Peyer's patch (tissue), 4 donors: ENCODE data around the gene FRAT1. TPM values are rescaled to one million over a fixed set of nuclear protein-coding genes. Genes with fewer than 3 reads are reported as not detected.

ENCODE experiments used
- DNase-seq, 3 donors: peaks; one replicate each; pipeline ENCODE4 v3.0.0-alpha.2; 2017 to 2019
- H3K27ac ChIP-seq, 4 donors: fragments of 200-600 bp; sonication (generic); one replicate each; pipeline ENCODE4 v1.5.1; 2016 to 2019
- H3K27me3 ChIP-seq, 2 donors: fragments of 200-600 bp; sonication (generic); one replicate each; pipeline ENCODE4 v1.5.1; 2019
- H3K36me3 ChIP-seq, 3 donors: fragments of 200-600 bp; sonication (generic); one replicate each; pipeline ENCODE4 v1.5.1; 2016 to 2019
- H3K4me1 ChIP-seq, 4 donors: fragments of 200-600 bp; sonication (generic); one replicate each; pipeline ENCODE4 v1.5.1; 2016 to 2019
- H3K4me3 ChIP-seq, 4 donors: fragments of 200-600 bp; sonication (generic); 1 replicate in 3 of 4; 2 replicates in 1 of 4; pipeline ENCODE4 v1.5.1; 2016 to 2019; ENCODE audit warnings: mild to moderate bottlenecking in 1 of 4
- H3K9me3 ChIP-seq, 4 donors: fragments of 200-600 bp; sonication (generic); one replicate each; pipeline ENCODE4 v1.5.1; 2016 to 2019; ENCODE audit warnings: mild to moderate bottlenecking in 1 of 4
- POLR2A ChIP-seq, 2 donors: fragments of 450-650 bp; IDR thresholded peaks; one replicate each; pipeline ENCODE4 v1.5.1; 2017; ENCODE audit warnings: antibody characterized with exemption in 2 of 2, mild to moderate bottlenecking in 2 of 2, moderate library complexity in 2 of 2
- small RNA-seq, 2 donors: library from RNA; depleted of rRNA; stranded (forward); fragments of <200 nt; gene quantifications; one replicate each; pipeline ENCODE3, GENCODE V24; 2016
- total RNA-seq, 4 donors: library from RNA; depleted of rRNA; stranded (reverse); fragments of >200 nt; gene quantifications; one replicate each; pipeline ENCODE4 v1.1.0, GENCODE V29; 2016
- TF ChIP-seq, protein P1 (sequence below), 6 experiments: fragments of 450-650 bp in 4 of 6; fragments of 200-600 bp in 2 of 6; sonication (generic) in 1 of 6; IDR thresholded peaks; one replicate each; pipeline ENCODE4 v1.5.1; 2017 to 2019; ENCODE audit warnings: antibody characterized with exemption in 6 of 6, mild to moderate bottlenecking in 3 of 6, moderate library complexity in 1 of 6

FRAT1 gene
- total RNA-seq, 4 donors from 2014 or later, result 1.7 to 9.7 (median 6.9) TPM

- TF ChIP-seq POLR2A (IDR thresholded peaks at IDR 0.05), result no peak
- TF ChIP-seq, protein P1, sequence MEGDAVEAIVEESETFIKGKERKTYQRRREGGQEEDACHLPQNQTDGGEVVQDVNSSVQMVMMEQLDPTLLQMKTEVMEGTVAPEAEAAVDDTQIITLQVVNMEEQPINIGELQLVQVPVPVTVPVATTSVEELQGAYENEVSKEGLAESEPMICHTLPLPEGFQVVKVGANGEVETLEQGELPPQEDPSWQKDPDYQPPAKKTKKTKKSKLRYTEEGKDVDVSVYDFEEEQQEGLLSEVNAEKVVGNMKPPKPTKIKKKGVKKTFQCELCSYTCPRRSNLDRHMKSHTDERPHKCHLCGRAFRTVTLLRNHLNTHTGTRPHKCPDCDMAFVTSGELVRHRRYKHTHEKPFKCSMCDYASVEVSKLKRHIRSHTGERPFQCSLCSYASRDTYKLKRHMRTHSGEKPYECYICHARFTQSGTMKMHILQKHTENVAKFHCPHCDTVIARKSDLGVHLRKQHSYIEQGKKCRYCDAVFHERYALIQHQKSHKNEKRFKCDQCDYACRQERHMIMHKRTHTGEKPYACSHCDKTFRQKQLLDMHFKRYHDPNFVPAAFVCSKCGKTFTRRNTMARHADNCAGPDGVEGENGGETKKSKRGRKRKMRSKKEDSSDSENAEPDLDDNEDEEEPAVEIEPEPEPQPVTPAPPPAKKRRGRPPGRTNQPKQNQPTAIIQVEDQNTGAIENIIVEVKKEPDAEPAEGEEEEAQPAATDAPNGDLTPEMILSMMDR (IDR thresholded peaks at IDR 0.05), result no peak
- H3K9me3 ChIP-seq, result no peaks in the 10 kb centered on the region
- no peak overlapping the region for H3K4me3 ChIP-seq
- DNase-seq, result no peak
- H3K4me1 ChIP-seq, result peaks cover 0 to 4% (median 0%) of the 10 kb centered on the region in 4 donors
- H3K27me3 ChIP-seq, result no peaks in the 10 kb centered on the region
- H3K36me3 ChIP-seq, result peaks cover 0 to 39% (median 0%) of the 10 kb centered on the region in 3 donors
- H3K27ac ChIP-seq, result no peak overlapping the region
These were observed 48.1 kb downstream of the FRAT1 start for GRCh38 chr10:97367126-97367649.

Small RNAs within 50 kb of the gene (small RNA-seq; reads per million reads assigned to genes)
- gene RF00017, result 0 reads per million in 2 donors

Other genes starting within 250 kb of the FRAT1 start
- 1 to 10 TPM in 1 of 4 donors, under 1 TPM in 1, not detected in 2; 0.28 to 1.7 TPM for gene SLIT1, start 133.3 kb upstream of the FRAT1 start, total RNA-seq
- gene ARHGAP19, start 26.6 kb upstream of the FRAT1 start, total RNA-seq, result 10 to 100 TPM in 1 of 4 donors, 1 to 10 TPM in 3; 4.9 to 28.9 (median 7.3) TPM
- gene FRAT2, start 15.5 kb downstream of the FRAT1 start, total RNA-seq, result 10 to 100 TPM; 19.0 to 31.7 (median 24.0) TPM
- 10 to 100 TPM in 3 of 4 donors, 1 to 10 TPM in 1; 9.1 to 42.9 (median 22.5) TPM for gene RRP12, start 82.1 kb downstream of the FRAT1 start, total RNA-seq
- gene PGAM1, start 106.9 kb downstream of the FRAT1 start, total RNA-seq, result 100 to 1,000 TPM; 118 to 244 (median 166) TPM
- 10 to 100 TPM; 17.9 to 27.7 (median 23.0) TPM for gene EXOSC1, start 126.7 kb downstream of the FRAT1 start, total RNA-seq
- 10 to 100 TPM; 25.6 to 38.3 (median 28.4) TPM for gene ZDHHC16, start 126.9 kb downstream of the FRAT1 start, total RNA-seq
- 100 to 1,000 TPM in 1 of 4 donors, 10 to 100 TPM in 3; 80.2 to 127 (median 85.7) TPM for gene MMS19, start 179.2 kb downstream of the FRAT1 start, total RNA-seq
- 1 to 10 TPM in 2 of 4 donors, under 1 TPM in 1, not detected in 1; 0.70 to 2.5 (median 1.4) TPM for gene UBTD1, start 179.7 kb downstream of the FRAT1 start, total RNA-seq